GM20000 (cell line): Measurements from ENCODE around the gene MYL11.

Experiments
- DNase-seq: peaks from one replicate; pipeline ENCODE4 v3.0.0; 2012; ENCODE audit warnings: low spot score
- CTCF ChIP-seq: IDR thresholded peaks from 2 replicates; pipeline ENCODE4 v1.5.1; 2012; ENCODE audit warnings: mild to moderate bottlenecking, control low read depth; ENCODE audit errors: extremely low read depth, missing control alignments

MYL11 gene

GRCh38 chr16:30352488-30353401 lies 21.9 kb upstream of the MYL11 start:
- TF ChIP-seq CTCF = no peak
- no peak for DNase-seq

GRCh38 chr16:30353438-30354129 lies 21.0 kb upstream of the MYL11 start:
- no peak for TF ChIP-seq CTCF
- DNase-seq = no peak

GRCh38 chr16:30354423-30355143 lies 20.0 kb upstream of the MYL11 start:
- no peak for TF ChIP-seq CTCF
- no peak for DNase-seq

- no peak for TF ChIP-seq CTCF
These were observed 19.3 kb upstream of the MYL11 start, which contains the start of gene CD2BP2 for GRCh38 chr16:30355144-30355953. TSS of gene CD2BP2 (minus strand) at chr16:30355308. CDS start at chr16:30354681, 627 bp downstream.

GRCh38 chr16:30355954-30356308 lies 18.7 kb upstream of the MYL11 start:
- no peak for DNase-seq
- no peak for TF ChIP-seq CTCF

More at GRCh38 chr16:30355144-30355953, 19.3 kb upstream of the MYL11 start, which contains the start of gene CD2BP2:
- DNase-seq = peak; percentile 94

- no peak for TF ChIP-seq CTCF
- DNase-seq = no peak
These were observed 18.1 kb upstream of the MYL11 start for GRCh38 chr16:30356401-30357084.
